ENCODE results near the gene GHDC.
"Not testable (repeated sequence)": the region's sequence is repeated elsewhere in the genome, so short reads cannot be mapped to it uniquely, and the experiment has no call there.

The GHDC gene

DNA sequence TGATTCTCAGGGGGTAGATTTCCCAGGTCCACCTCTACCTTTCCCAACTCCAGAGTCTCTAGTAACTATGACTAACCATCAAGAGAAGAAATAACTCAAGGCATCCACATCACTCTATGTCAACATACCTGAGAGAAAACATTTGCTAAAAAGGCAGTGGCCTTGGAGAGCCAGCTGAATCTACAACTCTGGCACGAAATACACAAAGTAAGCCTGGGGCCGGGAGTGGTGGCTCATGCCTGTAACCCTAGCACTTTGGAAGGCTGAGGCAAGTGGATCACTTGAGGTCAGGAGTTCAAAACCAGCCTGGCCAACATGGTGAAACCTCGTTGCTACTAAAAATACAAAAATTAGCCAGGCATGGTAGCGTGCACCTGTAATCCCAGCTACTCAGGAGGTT, 51.2 kb downstream of the GHDC start:
- not testable (repeated sequence) for DNase-seq

- peak in 1 of 2 donors; percentile 37 for DNase-seq
These were observed 51.9 kb downstream of the GHDC start for GRCh38 chr17:42142371-42142896.

- peak; percentile 14 to 39 for DNase-seq
These were observed 52.9 kb downstream of the GHDC start for GRCh38 chr17:42141382-42141781.

DNA sequence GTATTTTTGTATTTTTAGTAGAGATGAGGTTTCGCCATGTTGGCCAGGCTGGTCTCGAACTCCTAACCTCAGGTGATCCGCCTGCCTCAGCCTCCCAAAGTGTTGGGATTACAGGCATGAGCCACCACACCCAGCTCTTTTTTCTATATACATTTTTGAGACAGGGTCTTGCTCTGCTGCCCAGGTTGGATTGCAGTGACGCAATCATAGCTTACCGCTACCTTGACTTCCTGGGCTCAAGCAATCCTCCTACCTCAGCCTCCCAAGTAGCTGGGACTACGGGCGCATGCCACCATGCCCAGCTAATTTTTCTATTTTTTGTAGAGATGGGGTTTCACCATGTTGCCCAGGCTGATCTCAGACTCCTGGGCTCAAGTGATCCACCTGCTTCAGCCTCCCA, 53.6 kb downstream of the GHDC start:
- not testable (repeated sequence) for DNase-seq

Data from inflammatory macrophage (primary cell).